ENCODE results near the gene TFDP2.
"Not testable (repeated sequence)": the region's sequence is repeated elsewhere in the genome, so short reads cannot be mapped to it uniquely, and the experiment has no call there.

Gene TFDP2

DNA sequence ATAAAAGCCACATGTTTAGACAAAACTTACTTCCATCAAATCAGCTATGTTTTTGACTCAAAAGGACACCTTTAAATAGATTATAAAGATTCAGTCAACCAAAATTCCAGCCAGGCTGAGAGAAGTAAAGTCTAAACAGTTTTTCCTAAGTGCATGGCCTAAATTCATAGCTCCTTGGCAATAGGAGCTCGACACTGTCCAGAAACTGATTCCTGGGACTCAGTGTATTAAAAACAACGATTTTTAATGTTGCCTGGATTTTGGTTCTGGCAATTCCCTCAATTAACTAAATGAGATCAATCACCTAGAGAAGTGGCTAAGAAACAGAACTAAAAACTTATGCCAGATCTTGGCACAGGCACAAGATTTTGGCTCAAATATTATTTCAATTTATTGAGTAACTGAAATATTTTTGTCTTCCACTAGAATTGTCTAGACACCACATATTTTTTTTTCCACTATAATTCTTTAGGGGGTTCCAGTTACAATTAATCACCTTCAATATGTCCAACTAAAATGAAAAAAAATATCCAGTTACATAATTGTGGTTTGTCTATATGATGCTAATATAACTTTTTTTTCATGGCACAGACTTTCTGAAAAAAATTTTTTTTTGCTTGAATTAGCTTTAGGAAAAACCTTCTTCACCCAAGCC is 135.9 kb downstream of the TFDP2 start:
- H3K27me3 ChIP-seq (ENCODE audit: insufficient read depth, low read length, poor library complexity, severe bottlenecking), result no peaks in the 10 kb centered on the region
- H3K36me3 ChIP-seq (ENCODE audit: insufficient read depth, low read length), result peaks cover 8% of the 10 kb centered on the region; the same call in 1 of the 2 replicates
- no peaks in the 10 kb centered on the region for H3K9me2 ChIP-seq (replicated peaks; ENCODE audit: low read depth, low read length)
- peaks cover 7% of the 10 kb centered on the region for H3K4me1 ChIP-seq (ENCODE audit: insufficient read depth, low read length, poor library complexity, severe bottlenecking)
- H3K79me2 ChIP-seq (ENCODE audit: insufficient read depth, low read length), result peaks cover 87% of the 10 kb centered on the region
- no peak overlapping the region for H3K4me2 ChIP-seq (ENCODE audit: low read depth, low read length, poor library complexity, severe bottlenecking)
- H3K4me3 ChIP-seq (ENCODE audit: low read length, poor library complexity, severe bottlenecking), result no peak overlapping the region
- TF ChIP-seq, protein P1, sequence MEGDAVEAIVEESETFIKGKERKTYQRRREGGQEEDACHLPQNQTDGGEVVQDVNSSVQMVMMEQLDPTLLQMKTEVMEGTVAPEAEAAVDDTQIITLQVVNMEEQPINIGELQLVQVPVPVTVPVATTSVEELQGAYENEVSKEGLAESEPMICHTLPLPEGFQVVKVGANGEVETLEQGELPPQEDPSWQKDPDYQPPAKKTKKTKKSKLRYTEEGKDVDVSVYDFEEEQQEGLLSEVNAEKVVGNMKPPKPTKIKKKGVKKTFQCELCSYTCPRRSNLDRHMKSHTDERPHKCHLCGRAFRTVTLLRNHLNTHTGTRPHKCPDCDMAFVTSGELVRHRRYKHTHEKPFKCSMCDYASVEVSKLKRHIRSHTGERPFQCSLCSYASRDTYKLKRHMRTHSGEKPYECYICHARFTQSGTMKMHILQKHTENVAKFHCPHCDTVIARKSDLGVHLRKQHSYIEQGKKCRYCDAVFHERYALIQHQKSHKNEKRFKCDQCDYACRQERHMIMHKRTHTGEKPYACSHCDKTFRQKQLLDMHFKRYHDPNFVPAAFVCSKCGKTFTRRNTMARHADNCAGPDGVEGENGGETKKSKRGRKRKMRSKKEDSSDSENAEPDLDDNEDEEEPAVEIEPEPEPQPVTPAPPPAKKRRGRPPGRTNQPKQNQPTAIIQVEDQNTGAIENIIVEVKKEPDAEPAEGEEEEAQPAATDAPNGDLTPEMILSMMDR (conservative IDR thresholded peaks at IDR 0.05; ENCODE audit: low read length), result no peak
- no peak for TF ChIP-seq EZH2phosphoT487 (IDR thresholded peaks at IDR 0.05; ENCODE audit: borderline replicate concordance)
- no peaks in the 10 kb centered on the region for H3K9me3 ChIP-seq (ENCODE audit: insufficient read depth, low read depth, low read length)
- peaks cover 56% of the 10 kb centered on the region for H4K20me1 ChIP-seq (ENCODE audit: insufficient read depth, low read length, poor library complexity, severe bottlenecking)
- no peak overlapping the region for H2AFZ ChIP-seq (ENCODE audit: low read length)
- no peak overlapping the region for H3K9ac ChIP-seq (ENCODE audit: low read depth, low read length, poor library complexity, severe bottlenecking)
- no peaks in the 10 kb centered on the region for H3F3A ChIP-seq (ENCODE audit: low read depth)

DNA sequence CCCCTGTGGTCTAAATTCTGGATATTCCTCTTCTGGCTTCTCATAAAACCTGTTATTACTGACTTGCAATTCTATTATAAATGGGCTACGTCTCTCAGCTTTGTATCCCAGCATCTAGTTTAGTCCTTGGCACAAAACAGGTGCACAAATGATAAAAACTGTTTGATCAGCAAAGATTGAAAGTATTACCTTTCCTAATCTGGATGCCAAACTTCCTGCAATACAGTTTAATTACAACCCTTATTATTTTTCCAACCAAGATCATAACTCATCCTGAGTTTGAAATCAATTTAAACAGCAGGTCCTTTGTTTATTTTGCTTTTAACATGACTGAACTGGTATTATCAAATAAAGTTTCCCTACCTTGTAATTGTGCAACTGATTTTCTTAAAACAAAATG is 140.3 kb downstream of the TFDP2 start:
- Histone ChIP-seq H3K9me2 (replicated peaks; ENCODE audit: low read depth, low read length) (no peaks in the 10 kb centered on the region), H3K9me3 (ENCODE audit: insufficient read depth, low read depth, low read length) (no peaks in the 10 kb centered on the region), H2AFZ (ENCODE audit: low read length) (no peak overlapping the region), H3K9ac (ENCODE audit: low read depth, low read length, poor library complexity, severe bottlenecking) (no peak overlapping the region), H3K4me1 (ENCODE audit: insufficient read depth, low read length, poor library complexity, severe bottlenecking) (no peaks in the 10 kb centered on the region), H3K4me2 (ENCODE audit: low read depth, low read length, poor library complexity, severe bottlenecking) (no peak overlapping the region), H4K20me1 (ENCODE audit: insufficient read depth, low read length, poor library complexity, severe bottlenecking) (peaks cover 65% of the 10 kb centered on the region), H3F3A (ENCODE audit: low read depth) (no peaks in the 10 kb centered on the region), H3K4me3 (ENCODE audit: low read length, poor library complexity, severe bottlenecking) (no peak overlapping the region), H3K27me3 (ENCODE audit: insufficient read depth, low read length, poor library complexity, severe bottlenecking) (no peaks in the 10 kb centered on the region), H3K36me3 (ENCODE audit: insufficient read depth, low read length) (peaks cover 24% of the 10 kb centered on the region; the same call in 1 of the 2 replicates), H3K79me2 (ENCODE audit: insufficient read depth, low read length) (peaks cover 88% of the 10 kb centered on the region)
- TF ChIP-seq EZH2phosphoT487 (IDR thresholded peaks at IDR 0.05; ENCODE audit: borderline replicate concordance), result no peak
- TF ChIP-seq, protein P1 (conservative IDR thresholded peaks at IDR 0.05; ENCODE audit: low read length), result no peak

DNA sequence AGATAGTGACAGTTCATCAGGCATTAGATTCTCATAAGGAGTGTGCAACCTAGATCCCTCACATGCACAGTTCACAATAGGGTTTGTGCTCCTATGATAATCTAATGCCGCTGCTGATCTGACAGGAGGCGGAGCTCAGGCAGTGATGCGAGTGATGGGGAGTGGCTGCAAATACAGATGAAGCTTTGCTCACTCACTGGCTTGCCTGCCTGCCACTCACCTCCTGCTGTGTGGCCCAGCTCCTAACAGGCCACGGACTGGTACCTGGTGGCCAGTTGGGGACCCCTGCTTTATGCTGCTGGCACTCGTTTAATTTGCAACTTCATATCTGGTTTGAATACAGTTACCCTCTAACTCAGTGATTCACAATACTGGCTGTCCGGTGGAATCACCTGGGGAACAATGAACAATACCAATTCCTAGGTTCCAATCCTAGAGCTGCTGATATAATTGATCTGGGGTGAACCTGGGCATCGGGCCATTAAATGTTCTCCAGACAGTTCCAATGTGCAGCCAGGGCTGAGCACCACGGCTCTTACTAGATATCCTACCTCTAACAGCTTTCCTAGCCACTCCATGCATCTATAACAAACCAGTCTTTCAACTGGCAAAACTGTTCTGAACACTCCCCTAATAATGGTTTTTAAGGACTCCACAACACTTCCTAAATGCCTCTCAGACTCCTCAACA is 141.5 kb downstream of the TFDP2 start:
- Histone ChIP-seq H3K4me3 (ENCODE audit: low read length, poor library complexity, severe bottlenecking) (no peak overlapping the region), H3K9ac (ENCODE audit: low read depth, low read length, poor library complexity, severe bottlenecking) (no peak overlapping the region), H3K4me2 (ENCODE audit: low read depth, low read length, poor library complexity, severe bottlenecking) (no peak overlapping the region), H3K36me3 (ENCODE audit: insufficient read depth, low read length) (peaks cover 31% of the 10 kb centered on the region; the same call in 1 of the 2 replicates), H3K27me3 (ENCODE audit: insufficient read depth, low read length, poor library complexity, severe bottlenecking) (no peaks in the 10 kb centered on the region), H3K79me2 (ENCODE audit: insufficient read depth, low read length) (peaks cover 89% of the 10 kb centered on the region), H3K9me3 (ENCODE audit: insufficient read depth, low read depth, low read length) (no peaks in the 10 kb centered on the region), H3F3A (ENCODE audit: low read depth) (no peaks in the 10 kb centered on the region), H3K9me2 (replicated peaks; ENCODE audit: low read depth, low read length) (no peaks in the 10 kb centered on the region), H3K4me1 (ENCODE audit: insufficient read depth, low read length, poor library complexity, severe bottlenecking) (no peaks in the 10 kb centered on the region), H2AFZ (ENCODE audit: low read length) (no peak overlapping the region), H4K20me1 (ENCODE audit: insufficient read depth, low read length, poor library complexity, severe bottlenecking) (peaks cover 63% of the 10 kb centered on the region)
- no peak for TF ChIP-seq EZH2phosphoT487 (IDR thresholded peaks at IDR 0.05; ENCODE audit: borderline replicate concordance)
- TF ChIP-seq, protein P1 (conservative IDR thresholded peaks at IDR 0.05; ENCODE audit: low read length), result no peak

DNA sequence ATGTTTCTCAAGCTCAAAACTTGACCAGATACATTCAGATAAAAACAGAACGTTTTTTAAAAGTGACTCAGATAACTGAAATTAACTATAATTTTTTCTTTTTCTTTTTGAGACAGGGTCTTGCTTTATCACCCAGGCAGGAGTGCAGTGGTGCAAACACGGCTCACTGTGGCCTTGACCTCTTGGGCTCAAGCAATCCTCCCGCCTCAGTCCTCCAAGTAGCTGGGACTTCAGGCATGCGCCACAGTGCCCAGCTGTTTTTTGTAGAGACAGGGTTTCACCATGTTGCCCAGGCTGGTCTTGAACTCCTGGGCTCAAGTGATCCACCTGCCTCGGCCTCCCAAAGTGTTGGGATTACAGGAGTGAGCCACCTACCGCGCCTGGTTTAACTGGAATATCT is 144.4 kb downstream of the TFDP2 start:
- peaks cover 83% of the 10 kb centered on the region for H4K20me1 ChIP-seq (ENCODE audit: insufficient read depth, low read length, poor library complexity, severe bottlenecking)
- not testable (repeated sequence) for H3K4me1 ChIP-seq (ENCODE audit: insufficient read depth, low read length, poor library complexity, severe bottlenecking); H2AFZ ChIP-seq (ENCODE audit: low read length); H3F3A ChIP-seq (ENCODE audit: low read depth); H3K9me2 ChIP-seq (replicated peaks; ENCODE audit: low read depth, low read length); H3K9me3 ChIP-seq (ENCODE audit: insufficient read depth, low read depth, low read length); H3K9ac ChIP-seq (ENCODE audit: low read depth, low read length, poor library complexity, severe bottlenecking); H3K4me3 ChIP-seq (ENCODE audit: low read length, poor library complexity, severe bottlenecking); H3K4me2 ChIP-seq (ENCODE audit: low read depth, low read length, poor library complexity, severe bottlenecking); H3K27me3 ChIP-seq (ENCODE audit: insufficient read depth, low read length, poor library complexity, severe bottlenecking)
- H3K79me2 ChIP-seq (ENCODE audit: insufficient read depth, low read length), result peaks cover 97% of the 10 kb centered on the region
- H3K36me3 ChIP-seq (ENCODE audit: insufficient read depth, low read length), result peaks cover 48% of the 10 kb centered on the region; the same call in 1 of the 2 replicates

Data from Loucy (cell line).